Hepatic stellate cell (primary cell): ENCODE data around the gene VWA3A.
"Not testable (repeated sequence)": the region's sequence is repeated elsewhere in the genome, so short reads cannot be mapped to it uniquely, and the experiment has no call there.

ENCODE experiments used
- DNase-seq: peaks from one replicate; pipeline ENCODE4 v3.0.0; 2011; ENCODE audit warnings: low spot score

VWA3A gene, protein sequence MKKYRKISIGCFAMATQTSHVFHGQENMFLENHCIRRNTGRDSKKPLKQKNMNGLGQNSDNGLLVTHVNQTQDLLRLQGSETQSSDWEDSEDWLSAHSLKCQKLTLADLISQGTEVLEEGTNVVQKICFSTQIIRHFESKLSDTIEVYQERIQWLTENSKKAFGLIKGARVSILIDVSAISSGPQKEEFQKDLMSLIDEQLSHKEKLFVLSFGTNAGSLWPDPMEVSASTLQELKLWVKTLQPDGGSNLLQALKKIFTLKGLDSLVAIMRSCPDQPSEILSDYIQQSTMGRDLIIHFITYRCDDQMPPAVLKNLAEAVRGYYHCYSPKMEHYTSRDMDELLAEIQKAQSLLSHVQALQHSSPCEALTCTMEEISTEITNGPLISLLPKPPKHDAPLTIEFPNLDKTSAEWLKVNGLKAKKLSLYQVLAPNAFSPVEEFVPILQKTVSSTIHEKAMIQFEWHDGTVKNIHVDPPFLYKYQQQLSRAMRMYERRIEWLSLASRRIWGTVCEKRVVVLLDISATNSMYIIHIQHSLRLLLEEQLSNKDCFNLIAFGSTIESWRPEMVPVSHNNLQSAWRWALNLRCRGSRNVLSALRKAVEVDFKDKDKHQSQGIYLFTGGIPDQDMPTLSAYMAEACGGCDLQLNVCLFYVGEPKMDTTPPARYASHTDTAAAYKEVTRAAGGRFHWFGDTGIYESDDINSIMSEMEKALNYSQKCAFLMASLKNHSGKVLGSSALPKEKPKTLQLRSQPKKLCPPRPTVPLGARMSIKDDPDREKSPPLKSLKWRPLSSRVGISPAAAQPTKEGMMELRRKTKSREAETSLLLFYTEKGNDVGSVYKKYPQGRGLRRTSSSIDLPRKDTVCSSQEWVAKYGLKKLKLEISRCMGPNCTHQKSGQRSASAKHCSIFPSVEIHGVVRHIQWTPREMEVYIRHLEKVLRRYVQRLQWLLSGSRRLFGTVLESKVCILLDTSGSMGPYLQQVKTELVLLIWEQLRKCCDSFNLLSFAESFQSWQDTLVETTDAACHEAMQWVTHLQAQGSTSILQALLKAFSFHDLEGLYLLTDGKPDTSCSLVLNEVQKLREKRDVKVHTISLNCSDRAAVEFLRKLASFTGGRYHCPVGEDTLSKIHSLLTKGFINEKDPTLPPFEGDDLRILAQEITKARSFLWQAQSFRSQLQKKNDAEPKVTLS

DNA sequence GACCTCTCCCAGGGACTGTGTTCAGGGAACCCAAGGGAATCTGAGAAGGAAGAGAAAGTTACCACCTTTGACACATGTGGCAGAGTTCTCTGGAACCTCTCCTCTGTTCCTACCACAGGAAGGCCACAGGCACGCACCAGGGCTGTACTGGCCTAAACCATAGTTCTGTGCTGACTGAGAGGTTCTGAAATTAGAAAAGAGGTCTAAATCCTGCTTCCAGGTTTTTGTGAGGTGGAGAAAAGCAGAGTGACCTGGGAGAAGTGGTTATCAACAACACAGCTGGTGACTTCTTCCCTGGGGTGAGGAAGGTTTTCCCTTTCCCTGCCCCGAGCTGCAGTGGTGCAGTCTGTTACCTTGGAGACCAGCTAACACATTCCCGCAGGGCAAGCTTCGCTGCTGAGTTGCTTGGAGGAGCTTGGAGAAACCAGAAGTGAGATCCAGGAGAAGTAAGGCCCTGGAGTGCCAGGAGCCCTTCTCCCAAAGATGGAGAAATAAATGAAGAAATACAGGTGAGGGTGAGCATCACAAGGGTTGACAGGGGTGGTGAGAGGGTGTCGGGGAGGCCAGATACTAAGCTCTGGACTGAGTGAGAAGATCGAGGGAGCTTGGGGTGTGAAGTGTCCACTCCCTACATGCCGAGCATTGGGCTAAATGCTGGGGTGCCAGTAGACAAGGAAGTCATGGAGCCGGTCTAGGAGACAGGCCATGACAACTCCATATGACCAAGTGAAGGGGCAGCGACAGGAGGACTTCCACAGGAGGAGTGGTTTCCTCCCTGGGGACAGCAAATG, at the start of gene VWA3A:
TSS of gene VWA3A (plus strand) at position 399 of the 791 bp plus-strand sequence. CDS start at position 496, 97 bp downstream.
- peak; percentile 53 for DNase-seq

DNA sequence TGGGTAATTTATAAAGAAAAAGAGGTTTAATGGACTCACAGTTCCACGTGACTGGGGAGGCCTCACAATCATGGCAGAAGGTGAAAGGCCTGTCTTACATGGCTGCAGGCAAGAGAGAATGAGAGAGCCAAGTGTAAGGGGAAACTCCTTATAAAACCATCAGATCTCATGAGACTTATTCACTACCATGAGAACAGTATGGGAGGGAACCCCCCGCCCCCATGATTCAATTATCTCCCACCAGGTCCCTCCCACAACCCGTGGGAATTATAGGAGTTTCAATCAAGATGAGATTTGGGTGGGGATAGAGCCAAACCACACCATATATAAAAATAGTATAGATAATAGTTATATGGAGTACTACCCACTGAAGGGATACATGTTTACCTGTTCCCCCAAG, 48.5 kb upstream of the VWA3A start:
- not testable (repeated sequence) for DNase-seq

DNA sequence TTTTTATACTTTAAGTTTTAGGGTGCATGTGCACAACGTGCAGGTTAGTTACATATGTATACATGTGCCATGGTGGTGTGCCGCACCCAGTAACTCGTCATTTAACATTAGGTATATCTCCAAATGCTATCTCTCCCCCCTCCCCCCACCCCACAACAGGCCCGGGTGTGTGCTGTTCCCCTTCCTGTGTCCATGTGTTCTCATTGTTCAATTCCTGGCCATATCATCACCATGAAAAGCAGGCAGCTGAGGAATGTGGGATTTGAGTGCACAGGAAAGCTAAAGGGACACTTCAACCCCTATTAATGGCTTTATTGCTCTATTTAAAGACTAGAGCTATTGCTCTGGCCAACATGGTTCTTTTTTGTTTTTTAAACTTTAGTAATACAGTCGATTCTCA, 46.5 kb upstream of the VWA3A start:
- DNase-seq: not testable (repeated sequence)

DNA sequence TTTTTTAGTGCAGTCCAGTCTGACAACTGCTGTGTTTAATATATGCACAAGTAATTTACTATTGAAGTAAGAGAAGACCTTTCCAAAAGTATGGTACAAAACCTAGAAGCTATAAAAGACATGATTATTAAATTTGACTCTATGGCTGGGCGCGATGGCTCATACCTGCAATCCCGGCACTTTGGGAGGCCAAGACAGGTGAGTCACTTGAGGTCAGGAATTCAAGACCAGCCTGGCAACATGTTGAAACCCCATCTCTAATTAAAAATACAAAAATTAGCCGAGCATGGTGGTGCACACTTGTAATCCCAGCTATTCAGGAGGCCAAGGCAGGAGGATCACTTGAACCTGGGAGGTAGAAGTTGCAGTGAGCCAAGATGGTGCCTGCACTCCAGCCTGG, 41.4 kb upstream of the VWA3A start:
- DNase-seq: no peak

DNA sequence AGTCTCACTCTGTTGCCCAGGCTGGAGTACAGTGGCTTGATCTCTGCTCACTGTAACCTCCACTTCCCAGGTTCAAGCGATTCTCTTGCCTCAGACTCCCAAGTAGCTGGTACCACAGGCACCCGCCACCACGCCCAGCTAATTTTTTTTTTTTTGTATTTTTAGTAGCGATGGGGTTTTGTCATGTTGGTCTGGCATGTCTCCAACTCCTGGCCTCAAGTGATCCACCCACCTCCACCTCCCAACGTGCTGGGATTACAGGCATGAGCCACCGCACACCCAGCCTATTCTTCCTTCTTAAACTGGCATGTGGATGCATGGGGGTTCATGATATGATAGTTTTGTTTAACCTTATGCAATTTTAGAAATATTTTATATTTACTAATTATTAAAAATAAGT, 39.4 kb upstream of the VWA3A start:
- DNase-seq: no peak

DNA sequence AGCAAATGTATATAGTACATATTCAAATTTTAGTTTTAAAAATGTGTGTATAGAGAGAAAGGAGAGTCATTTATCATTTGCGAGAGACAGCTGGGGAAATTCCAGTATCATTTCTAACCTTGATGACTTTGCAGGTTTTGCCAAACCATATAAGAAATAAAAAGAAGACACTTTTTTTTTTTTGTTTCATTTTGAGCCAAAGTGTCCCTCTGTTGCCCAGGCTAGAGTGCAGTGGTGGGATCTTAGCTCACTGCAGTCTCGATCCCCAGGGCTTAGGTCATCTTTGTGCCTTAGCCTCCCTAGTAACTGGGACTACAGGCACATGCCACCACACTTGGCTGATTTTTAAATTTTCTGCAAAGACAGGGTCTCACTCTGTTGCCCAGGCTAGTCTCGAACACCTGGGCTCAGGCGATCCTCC, 38.4 kb upstream of the VWA3A start:
- DNase-seq: no peak

DNA sequence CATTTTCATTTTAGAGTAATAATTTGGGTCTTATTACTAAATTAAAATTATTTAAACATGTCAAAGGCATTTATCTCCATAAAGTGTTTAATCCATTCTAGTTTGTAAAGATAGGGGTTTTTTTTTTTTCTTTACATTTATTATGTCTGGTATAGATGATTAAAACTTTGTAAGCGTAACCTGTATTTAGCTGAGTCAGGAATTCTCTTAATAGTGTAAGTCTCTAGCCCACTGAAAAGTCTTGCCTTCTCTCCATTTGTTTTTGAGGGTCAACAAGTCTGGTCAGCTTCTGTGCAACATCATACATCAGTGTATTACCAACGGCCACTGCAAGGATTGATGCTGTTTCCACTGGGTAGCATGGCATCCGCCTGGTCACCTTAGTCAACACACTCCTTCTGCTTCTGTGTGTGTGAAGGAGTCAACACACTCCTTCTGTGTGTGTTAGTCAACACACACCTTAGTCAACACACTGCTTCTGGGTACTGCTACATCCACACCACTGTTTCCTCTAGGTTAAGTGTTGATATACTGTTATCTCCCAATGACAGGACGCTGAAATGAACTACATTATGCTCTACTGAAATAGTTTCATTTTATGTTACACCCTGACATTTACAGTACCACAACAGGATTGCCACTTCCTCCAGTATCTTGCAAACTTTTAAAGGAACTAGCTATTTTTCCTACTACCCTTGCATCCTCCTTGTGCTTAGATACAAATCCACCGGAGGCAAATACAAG, 37.3 kb upstream of the VWA3A start:
- DNase-seq: no peak

DNA sequence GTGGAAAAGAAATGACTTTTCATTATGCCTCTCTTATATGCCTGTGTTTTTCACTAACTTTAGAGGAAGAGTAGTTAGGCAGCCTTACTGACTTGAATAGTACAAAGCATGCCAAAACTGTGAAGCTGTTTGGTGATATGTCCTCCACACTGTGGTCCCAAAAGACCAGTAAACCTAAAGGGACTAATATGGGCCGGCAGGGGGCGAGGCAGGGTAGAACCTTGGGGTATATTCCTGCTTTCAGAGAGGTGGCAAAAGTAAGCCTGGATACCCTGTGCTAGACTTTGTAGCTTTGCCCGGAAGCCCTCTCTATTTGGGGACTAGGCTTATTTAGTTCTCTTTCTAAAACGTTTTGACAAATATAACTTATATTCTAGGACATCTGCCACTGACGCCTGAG, 36.5 kb upstream of the VWA3A start:
- DNase-seq: no peak

DNA sequence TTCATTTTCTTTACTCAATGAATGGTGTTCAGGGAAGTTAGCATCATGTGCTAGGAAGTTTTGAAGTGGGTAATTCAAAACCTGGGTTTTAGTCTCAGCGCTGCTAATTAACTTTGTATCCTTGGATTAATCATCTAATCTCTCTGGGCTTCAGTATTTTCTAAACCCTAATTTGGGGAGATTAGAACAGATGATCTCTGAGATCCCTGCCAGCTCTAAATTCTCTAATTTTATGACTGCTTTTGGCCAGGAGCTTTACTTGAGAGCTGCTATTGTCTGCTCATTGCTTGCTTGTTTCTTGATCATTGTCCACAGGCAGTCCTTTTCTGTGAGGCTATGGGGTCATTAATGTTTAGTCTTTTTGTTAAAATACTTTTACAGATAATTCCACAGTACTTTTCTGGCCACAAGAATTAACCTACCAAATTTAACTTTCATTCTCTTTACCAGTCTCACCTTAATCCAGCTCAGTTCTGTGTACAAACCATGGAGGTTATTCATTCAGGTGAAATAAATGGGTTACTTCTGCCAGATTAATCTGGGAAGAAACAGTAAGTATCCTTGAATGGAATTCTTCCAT, 28.4 kb upstream of the VWA3A start:
- DNase-seq: no peak

DNA sequence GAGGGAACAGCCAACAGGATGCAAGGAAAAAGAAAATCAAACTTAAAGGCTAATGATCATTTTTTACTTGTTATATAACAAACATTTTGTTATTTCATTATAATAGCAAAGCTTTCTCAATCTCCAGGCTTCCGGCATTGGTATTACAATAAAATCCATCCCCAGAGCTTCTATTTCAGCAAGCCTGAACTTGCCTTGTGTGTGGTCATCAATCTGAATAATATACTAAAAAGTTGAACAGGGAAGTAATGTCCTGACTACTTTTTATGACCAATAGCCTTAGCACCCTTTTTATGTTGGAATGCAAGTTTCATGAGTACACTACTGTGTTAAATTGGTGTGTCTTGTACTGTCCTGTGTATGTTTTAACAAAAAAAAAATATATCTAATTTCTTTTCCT, 27.1 kb upstream of the VWA3A start:
- no peak for DNase-seq

DNA sequence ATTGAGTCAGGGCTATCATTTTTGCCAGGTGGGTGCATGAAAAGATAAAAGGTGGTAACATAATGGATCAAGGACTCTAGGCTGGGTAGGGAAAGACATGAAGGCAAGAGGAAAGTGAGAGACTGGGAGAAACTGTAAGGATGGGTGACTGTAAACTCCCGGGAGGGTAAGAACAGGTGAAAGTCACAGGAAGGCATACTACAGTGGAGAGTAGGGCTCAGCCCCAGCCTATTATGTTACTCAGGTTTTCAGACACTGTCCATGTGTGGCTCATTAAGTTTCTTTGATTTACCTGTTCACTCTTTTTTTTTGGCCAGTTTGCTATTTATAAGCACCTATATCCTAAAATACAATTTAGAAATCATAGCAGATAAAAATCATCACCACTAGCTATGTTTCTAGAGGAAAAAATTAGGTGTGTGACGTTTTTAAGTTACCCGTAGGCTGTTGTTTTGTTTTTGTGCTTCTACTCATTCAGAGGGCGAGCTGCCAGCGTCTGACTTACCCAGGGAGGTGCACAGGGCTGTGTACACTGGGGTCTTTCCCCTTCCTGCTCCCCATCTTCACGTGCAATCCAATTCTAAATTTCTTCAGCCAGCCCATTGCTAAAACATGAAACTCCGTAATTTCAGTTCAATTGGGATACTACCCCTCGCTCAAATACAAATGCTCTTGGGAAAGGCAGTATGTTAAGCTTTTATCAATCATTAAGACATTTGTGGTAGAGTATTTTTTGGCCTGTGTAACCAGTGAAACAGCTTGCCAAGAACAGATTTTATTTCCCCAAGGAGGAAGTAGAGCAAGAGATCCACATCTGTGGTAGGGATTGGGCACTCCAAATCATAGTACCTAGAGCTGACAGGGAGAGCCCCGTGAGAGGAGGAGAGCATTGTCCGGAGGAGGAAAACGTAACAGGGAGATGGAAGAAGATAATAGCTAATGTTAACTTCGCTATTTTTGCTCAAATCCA, 21.7 kb upstream of the VWA3A start:
- no peak for DNase-seq

DNA sequence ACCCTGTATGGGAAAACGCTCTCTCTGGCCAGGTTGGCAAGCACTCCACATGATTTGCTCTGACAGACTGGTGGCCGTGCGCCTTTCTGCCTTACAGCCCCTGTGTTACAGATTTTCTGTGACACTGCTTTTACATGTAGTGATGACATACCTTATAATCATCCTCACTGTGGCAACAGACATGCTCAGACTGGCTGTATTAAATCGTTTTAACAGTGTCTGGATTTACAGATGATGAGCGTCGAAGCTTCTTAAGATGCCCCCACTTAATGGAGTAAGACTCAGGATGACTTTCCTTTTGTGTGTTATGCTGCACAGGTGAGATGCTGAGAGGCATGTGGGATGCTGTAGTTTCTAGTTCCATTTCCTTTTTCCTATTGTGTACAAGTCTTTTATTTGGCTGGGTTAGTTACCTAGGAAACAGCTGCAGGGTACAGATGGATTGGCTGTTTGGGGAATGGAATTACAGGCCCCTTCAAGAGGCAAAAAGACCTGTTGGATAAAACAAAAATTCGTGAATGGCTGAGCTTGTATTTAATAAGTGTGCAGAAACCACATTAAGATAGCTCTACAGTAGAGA, 20.9 kb upstream of the VWA3A start:
- no peak for DNase-seq

DNA sequence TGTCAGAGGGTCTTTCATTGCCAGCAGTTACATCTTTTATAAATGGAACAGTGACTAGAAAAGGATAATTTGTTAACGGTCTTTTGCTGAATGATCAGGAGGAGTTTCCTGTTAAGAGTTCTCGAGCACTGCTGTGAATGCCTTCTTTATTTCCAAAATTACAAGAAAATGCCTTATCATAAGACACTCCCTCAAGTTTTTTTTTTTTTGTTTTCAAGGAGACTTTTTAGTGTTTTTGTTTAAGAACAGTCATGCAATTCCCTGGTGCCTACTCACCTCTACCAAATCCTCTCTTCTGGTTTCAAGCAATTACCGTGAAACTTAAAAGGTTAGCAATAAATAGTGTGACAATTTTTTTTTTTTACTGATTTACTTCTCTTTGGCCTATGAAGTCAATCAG, 19.0 kb upstream of the VWA3A start:
- DNase-seq: no peak

DNA sequence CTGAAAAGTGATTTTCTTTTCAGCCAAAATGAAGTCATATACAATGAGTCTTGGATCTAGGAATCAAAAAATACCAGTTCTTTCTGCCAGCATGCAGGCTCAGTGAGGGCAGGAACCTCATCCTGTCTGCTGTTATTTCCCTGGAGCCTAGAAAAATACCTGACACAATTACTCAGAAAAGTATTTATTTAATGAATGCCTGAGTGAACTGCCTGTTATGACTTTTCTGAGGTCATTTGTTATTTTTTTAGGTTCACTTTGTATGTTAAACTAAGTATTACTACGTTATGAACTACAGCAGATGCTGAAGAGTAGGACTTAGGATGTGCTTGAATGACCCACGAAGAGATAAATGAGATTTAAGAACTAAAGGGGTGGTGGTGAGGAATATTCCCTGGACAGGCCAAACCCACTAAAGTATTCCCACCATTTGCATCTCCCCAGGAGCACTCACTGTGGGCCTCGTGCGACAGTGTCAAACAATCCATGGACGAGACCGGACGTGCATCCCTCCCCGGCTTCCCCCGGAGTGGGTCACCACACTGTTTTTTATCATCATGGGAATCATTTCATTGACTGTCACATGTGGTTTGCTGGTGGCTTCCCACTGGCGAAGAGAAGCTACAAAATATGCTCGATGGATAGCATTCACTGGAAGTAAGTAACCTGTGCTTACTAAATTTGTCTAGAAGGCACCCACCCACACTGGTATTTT, 17.1 kb upstream of the VWA3A start:
- DNase-seq: peak; percentile 37

DNA sequence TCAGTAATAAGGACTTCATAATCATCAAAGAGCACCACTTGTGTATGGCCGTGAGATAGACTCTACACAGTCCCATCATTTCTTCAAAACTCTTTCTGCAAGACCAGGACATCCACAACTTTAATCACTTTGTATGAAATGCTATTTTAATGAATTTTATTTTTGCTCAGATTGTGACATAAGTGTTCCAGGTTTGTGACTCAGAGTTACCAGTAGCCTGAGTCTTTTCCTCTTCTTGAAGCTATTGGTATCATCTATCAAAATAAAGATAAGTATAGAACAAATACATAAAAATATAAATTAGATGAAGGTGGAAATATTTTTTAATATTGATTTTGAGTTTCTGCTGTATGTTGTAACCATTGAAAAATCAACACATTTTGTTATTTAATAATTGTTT, 16.6 kb upstream of the VWA3A start:
- no peak for DNase-seq

DNA sequence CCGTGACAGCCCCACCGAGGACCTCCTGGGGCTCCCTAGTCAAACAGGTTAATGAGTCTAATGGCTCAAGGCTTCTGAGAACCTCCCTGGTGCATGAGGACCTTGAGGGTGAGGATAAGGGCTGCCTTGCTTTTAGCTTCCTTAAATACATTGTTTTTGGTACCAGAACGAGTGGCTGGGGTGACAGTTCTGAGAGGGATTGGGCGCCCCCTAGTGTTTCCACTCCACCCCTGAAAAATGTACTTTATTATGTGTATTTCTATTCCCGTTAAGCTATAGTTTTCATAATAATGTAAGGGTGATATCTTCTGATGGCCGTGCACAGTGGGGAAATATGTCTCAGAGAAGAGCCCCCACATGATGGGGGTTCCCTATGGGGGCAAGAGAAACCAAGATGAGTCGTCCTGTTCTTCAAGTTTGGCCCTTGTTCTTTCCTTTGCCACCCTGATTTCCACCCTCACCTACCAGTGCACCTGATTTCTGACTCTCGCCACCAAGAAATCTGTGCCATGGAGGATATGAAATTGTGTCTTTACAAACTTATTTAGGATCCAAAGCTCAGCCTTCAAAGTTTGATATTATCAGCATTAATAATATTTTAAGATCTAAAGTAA, 14.5 kb upstream of the VWA3A start:
- DNase-seq: peak; percentile 55

DNA sequence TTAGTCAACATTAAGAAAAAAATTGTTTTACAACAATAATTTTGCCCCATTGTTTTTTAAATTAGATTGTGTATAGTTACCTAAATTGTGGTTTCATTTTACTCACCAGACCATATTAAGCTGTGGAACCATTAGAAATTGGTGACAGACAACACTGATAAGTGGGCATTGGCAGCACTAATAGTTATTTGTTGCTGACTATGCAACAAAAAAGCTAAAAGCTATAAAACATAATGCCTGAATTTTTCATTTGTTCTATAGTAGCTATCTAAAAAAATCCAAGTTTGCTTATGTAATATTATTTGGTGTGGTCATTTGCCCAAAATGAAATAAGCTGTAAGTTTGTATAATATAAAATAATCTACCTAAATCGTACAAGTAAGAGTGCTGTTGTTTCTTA, 13.7 kb upstream of the VWA3A start:
- no peak for DNase-seq

DNA sequence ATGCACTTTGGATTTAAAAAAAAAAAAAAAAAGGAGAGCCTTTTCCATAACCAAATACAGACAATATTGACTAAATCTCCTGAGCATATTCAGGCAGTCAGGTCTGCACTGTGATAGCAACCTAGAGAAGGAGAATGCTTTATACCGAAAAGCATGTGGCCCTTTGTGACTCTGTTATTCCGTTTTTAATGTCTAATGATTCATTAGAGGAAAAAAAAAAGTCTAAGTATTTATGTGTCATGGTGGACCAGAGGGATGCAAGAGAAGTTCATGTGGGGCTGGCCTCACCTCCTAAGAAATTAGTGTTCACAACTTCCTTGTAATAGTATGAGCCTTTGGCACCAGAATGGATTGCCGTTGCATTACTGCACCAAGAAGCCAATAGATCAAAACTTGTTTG, 11.3 kb upstream of the VWA3A start:
- no peak for DNase-seq
